GDM1 (cell line): Measurements from ENCODE around the gene CAPN11.
"Not testable (repeated sequence)": the region's sequence is repeated elsewhere in the genome, so short reads cannot be mapped to it uniquely, and the experiment has no call there.

Experiments
- DNase-seq: peaks from one replicate; lab custom pipeline; 2025; lab: John Stamatoyannopoulos, UW

CAPN11 gene

GRCh38 chr6:44181784-44182183 lies 23.2 kb downstream of the CAPN11 start:
- not testable (repeated sequence) for DNase-seq

- DNase-seq: no peak
Observed at GRCh38 chr6:44182911-44183390, 24.3 kb downstream of the CAPN11 start.

GRCh38 chr6:44183783-44184182 lies 25.2 kb downstream of the CAPN11 start:
- DNase-seq: no peak

- not testable (repeated sequence) for DNase-seq
Observed at GRCh38 chr6:44185356-44185755, 26.7 kb downstream of the CAPN11 start.

- DNase-seq: no peak
Observed at GRCh38 chr6:44185953-44186634, 27.5 kb downstream of the CAPN11 start.

GRCh38 chr6:44186635-44187025 lies 28.0 kb downstream of the CAPN11 start:
- no peak for DNase-seq

GRCh38 chr6:44188819-44189218 lies 30.2 kb downstream of the CAPN11 start:
- DNase-seq: no peak

- no peak for DNase-seq
Observed at GRCh38 chr6:44189257-44189656, 30.6 kb downstream of the CAPN11 start.

- DNase-seq: no peak
Observed at GRCh38 chr6:44190715-44191114, 32.1 kb downstream of the CAPN11 start.

GRCh38 chr6:44192428-44193041 lies 33.9 kb downstream of the CAPN11 start:
- DNase-seq: no peak

- DNase-seq: no peak
Observed at GRCh38 chr6:44193307-44193910, 34.8 kb downstream of the CAPN11 start.

- DNase-seq: no peak
Observed at GRCh38 chr6:44194326-44194725, 35.7 kb downstream of the CAPN11 start.

- DNase-seq: not testable (repeated sequence)
Observed at GRCh38 chr6:44196351-44196750, 37.7 kb downstream of the CAPN11 start.

- DNase-seq: no peak
Observed at GRCh38 chr6:44198684-44199083, 40.1 kb downstream of the CAPN11 start.

GRCh38 chr6:44199883-44200282 lies 41.3 kb downstream of the CAPN11 start:
- no peak for DNase-seq

GRCh38 chr6:44201200-44201599 lies 42.6 kb downstream of the CAPN11 start:
- DNase-seq: no peak

GRCh38 chr6:44201638-44202303 lies 43.2 kb downstream of the CAPN11 start:
- DNase-seq: no peak

- DNase-seq: no peak
Observed at GRCh38 chr6:44202332-44202971, 43.8 kb downstream of the CAPN11 start.

GRCh38 chr6:44202972-44203750 lies 44.5 kb downstream of the CAPN11 start:
- no peak for DNase-seq

GRCh38 chr6:44203955-44204354 lies 45.3 kb downstream of the CAPN11 start:
- DNase-seq: no peak

- no peak for DNase-seq
Observed at GRCh38 chr6:44207966-44208365, 49.3 kb downstream of the CAPN11 start.
